HG03045 (cell line): ENCODE measurements around the gene PARM1.

Experiments used
- ATAC-seq: cut with Tn5 transposase; IDR thresholded peaks from one replicate; pipeline ENCODE4 v1.9.1; 2021; ENCODE audit warnings: mild to moderate bottlenecking, moderate library complexity; ENCODE audit not compliant: unreplicated experiment

PARM1 gene, protein sequence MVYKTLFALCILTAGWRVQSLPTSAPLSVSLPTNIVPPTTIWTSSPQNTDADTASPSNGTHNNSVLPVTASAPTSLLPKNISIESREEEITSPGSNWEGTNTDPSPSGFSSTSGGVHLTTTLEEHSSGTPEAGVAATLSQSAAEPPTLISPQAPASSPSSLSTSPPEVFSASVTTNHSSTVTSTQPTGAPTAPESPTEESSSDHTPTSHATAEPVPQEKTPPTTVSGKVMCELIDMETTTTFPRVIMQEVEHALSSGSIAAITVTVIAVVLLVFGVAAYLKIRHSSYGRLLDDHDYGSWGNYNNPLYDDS

DNA sequence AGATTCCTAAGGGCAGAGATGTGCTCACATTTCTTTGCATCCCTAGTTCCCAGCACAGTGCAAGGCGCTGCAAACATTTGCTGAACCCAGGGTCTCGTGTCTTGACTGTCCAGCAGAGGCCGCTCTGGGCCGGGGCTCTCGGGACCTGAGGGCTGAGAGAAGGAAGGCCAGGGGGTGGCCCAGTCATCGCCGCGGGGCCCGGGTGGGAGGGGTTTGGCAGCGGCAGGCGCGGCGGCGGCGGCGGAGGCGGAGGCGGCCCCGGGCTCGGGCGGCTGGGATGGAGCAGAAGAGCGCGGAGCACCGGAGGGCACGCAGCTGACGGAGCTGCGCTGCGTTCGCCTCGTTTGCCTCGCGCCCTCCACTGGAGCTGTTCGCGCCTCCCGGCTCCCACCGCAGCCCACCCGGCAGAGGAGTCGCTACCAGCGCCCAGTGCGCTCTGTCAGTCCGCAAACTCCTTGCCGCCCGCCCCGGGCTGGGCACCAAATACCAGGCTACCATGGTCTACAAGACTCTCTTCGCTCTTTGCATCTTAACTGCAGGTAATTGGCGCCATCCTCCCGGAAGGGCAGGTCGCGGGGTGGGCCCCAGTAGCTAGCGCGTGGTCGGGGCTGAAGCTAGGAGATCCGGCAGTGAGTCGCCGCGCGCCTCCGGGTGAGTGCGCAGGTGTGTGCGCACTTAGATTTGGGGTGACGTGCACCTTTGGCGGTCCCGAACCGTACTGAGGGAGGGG lies at the start of gene PARM1:
Gene PARM1 (plus strand): TSS at position 285 of the 730 bp plus-strand sequence. CDS start 212 bp downstream, at position 497.
- ATAC-seq: peak; percentile 85

DNA sequence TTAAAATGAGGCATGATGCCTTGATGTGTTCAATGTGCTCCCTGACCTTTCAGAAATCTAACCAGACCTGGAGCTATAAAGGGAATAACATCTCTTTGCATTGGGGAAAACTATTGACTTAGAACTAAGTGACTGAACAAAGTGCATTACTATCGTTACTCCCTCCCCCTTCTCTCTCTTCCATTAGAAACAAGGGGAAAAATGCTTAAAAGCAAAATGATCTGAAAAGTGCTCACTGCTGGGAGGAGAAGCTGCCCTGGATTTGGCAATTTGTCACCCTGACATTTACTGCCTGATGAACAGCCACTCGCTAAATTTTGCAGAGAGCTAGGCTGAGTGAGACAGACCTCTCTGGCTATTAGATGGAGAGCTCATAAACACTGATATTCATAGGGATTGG lies 48.6 kb upstream of the PARM1 start:
- ATAC-seq: no peak

DNA sequence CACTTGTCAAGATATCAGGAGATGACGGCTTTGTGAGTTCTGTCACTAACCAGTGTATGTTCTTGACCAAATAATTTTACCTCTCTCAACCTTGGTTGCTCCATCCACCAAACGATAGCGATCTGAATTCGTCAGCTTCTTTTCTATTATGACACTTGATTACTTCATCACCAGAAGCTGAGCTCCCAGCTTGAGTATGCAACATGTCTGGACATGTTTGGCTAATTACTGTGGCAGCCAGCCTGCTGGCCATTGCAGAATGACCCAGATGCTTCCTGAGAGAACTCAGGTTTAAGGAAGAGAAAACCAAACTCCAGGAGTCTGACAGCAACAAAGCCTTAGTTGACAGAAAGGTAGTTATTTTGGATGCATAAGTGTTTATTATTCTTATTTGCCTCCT lies 46.4 kb upstream of the PARM1 start:
- no peak for ATAC-seq

DNA sequence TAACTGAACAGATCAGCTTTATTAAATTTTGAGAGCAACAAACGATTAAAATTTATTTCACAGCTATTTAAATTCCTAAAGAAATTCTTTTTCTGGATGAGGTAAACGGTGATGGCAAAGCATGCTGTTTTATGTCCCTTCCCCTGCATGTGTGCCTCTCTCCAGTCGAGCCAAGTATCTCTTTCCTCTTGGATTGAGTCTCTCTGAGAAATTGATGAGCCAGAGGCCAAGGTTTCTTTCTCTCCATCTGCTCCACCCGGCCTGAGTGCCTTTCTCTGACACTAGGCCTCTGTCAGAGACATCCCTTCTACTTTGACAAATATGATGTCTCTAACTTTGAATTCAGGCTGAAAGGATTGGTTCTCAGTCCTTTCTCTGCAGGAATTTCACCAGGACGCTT lies 42.6 kb upstream of the PARM1 start:
- no peak for ATAC-seq

DNA sequence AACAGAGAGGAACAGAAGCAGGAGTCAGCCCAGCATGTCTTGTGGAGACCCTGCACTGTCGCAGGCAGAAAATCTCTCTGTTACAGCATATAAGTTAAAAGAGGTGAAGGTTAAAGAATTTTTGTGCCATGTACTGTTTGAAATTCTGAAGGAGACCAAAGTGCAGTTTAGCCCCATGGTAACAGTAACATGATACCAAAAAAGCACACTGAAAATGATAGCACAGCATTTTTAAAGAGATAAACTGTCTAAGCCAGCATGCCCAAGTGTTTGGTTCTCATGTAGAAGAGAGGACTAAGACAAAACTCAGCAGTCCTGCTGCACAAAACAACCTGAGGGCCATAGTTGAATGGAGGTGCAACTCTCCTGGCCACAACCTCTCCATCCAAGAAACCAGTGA lies 41.9 kb upstream of the PARM1 start:
- ATAC-seq: no peak

DNA sequence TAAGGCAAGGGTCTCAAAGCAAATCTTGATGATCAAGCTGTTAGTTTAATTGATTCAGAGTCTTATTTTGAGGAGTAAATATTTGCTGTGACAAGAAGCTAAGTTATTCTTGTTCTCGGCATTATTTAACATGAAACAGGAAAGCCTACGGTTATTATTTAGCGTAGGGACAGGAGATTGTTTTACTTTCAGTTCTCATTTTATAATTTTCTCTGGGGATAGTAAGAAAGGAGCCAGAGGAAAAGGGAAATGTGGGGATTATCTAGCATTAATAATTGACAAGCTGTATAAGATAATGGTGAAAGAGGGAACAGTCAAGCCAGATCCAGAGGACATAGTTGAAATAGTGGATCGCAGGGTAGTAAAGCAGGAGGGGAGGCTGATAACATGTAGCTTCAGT lies 39.7 kb upstream of the PARM1 start:
- ATAC-seq: no peak

DNA sequence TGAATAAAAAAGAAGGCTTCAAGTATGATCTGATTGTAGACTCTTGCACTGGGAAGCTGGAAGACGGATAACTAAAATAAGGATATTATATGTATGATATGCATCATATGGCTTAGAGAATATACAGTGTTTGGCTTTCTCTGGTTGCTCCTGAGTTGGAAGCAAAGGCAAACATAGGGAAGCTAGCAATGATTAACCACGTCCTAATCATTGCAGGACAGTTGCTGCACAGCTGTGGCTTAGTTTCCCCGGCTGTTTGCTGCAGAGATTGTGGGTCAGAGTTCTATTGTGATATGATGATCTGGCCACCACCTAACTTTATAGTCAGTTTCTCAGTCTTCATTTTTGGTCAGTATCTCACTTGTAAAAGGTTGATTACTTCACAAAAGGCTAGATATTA lies 36.3 kb upstream of the PARM1 start:
- ATAC-seq: no peak

DNA sequence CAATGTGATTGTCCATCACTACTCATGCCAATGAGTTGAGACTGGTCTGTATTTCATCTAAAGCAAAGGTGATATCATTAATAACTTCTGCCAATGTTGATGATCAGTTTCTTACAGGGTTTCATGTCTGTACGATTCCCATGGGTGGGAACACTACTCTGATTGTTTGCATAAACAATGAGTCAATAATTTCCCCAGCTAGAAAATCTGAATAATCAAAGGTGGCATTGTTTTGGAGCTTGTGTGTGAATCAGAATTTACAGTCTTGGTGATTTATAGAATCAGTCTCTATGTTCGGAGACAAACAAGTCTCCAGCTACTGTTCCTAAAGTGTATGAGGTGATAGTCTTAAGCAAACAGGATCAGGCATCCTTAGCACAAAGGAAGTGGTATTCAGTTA lies 35.5 kb upstream of the PARM1 start:
- ATAC-seq: no peak

DNA sequence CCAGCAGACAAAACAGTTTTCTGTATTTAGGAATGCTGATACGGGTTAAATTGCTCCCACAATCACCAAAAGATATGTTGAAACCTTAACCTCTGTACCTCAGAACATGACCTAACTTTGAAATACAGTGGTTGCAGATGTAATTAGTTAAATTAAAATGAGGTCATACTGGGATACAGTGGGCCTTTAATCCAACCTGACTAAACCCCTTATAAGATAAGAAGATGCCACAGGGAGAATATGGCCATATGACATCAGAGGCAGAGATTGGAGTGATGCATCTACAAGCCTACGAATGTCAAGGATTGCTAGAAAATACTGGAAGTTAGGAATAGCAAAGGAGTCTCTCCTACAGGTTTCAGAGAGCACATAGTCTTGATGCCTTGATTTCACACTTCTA lies 32.1 kb upstream of the PARM1 start:
- ATAC-seq: no peak

DNA sequence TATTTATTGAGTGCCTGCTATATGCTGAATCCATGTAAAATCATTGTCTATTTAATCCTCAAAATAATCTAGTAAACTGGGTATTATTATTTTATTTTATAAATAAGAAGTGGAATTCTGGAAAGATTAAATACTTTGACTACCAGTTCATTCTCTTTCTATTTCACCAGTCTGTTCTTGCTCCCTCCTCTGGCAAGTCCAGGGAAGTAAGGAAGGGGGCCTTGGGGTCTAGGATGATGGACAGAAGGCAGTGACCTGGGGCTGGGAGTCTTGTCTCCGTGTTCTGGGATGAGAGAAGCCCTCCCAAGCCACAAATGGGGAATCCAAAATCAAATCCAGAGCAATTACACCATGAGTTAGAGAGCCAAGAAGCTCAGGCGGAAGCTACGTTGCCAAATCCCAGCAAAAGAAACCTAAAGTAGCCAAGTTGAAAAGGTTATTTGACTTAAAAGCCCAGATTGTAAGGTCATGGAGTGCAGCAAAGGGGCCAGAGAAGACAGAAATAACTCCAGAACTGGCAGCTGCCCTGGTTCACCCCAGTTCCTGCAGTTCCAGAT lies 28.3 kb upstream of the PARM1 start:
- no peak for ATAC-seq

DNA sequence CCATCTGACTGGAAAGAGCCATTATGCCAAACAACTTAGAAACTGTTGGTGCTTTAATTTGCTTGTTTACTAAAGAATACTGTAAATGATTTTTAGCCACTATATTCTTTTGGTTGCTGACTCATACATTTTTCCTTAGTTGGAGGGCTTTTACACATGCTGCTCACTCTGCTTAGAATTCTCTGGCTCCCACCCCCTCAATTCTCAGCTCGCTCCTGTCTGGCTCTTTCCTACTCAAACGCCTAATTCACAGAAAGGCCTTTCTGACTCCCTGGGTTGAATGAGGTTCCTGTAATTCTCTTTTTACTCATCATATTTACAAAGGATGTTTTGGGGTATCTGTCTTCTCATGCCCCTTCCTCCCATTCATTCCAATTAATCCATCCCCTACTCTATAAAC lies 26.1 kb upstream of the PARM1 start:
- no peak for ATAC-seq

DNA sequence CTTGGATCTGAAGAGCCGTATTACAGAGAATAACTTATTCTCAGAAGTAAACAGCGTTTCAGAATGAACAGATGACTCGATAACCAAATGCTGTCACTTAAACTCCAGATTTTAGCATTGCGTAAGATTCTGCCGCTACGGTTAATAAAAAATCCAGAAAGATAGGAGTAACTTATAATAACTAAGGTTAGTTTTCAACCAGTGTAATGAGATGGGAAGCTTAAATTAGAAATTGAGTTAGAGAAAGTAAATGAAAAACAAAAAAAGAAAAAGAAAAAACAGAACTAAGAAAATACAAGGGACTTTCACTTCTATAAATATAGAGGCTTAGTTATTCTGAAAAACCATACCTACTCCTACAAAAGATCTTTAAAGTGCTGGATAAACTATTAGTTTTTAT lies 13.1 kb upstream of the PARM1 start:
- no peak for ATAC-seq

DNA sequence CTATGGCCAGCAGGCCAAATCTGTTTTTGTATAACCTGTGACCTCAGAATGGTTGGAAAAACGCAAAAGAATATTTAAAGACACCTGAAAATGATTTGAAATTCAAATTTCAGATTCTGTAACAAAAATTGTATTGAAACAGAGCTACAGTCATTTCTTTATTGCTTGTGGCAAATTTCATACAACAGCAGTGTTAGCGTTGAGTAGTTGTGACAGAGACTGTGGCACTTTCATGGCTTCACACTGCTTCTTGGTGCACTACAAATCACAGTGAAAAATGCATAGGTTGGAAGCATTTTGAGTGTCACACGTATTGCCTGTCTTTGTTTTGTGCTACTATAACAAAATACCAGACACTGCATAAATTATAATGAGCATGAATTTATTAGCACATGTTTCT lies 12.2 kb upstream of the PARM1 start:
- ATAC-seq: no peak

DNA sequence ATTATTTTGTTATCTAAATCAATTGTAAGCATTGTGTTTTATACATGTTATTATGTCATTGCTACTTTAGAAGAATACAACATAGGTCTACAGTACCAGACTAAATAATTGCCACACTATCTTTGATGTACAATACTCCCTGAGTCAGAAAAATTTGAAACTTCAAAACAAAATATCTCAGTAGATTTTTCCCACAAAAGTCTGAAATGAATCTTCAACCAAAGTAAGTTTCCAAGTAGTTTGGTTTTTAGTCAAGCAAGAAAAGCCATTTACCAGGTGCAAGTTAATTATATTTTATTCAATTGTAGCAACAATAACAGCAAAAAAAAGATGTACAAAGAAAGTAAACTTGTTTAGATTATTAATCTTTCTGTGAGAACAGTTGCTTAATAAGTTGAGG lies 11.4 kb upstream of the PARM1 start:
- ATAC-seq: no peak

DNA sequence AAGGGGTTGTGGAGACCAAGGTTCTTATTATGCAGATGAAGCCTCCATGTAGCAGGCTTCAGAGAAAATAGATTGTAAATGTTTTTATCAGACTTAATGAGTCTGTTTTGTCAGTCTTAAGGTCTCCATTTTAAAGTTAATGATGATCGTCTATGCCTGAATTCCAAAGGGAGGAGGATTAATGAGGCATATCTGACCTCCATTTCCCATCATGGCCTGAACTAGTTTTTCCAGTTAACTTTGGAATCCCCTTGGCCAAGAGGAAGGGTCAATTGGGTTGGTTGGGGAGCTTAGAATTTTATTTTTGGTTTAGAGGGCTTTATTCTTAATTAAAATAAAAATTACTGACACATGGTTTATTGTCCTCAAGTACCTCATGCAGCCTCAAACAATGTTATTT lies 6.9 kb upstream of the PARM1 start:
- ATAC-seq: no peak

DNA sequence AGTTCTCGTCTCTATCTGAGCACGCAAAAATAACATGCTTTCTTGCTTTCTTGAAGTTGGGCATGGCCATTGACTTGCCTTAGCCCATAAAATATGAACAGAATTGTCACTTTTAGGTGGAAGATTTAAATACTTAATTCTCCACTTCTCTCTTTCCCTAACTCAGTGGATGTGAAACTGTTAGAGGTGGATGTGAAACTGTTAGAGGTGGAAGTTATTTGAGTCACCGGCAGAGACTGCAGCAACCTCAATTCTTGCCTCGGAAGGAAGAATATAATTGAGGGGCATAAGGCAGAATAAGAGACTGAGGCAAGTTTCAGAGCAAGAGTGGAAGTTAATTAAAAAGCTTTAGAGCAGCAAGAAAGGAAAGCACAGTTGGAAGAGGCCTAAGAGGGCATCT lies 2.8 kb upstream of the PARM1 start:
- no peak for ATAC-seq

DNA sequence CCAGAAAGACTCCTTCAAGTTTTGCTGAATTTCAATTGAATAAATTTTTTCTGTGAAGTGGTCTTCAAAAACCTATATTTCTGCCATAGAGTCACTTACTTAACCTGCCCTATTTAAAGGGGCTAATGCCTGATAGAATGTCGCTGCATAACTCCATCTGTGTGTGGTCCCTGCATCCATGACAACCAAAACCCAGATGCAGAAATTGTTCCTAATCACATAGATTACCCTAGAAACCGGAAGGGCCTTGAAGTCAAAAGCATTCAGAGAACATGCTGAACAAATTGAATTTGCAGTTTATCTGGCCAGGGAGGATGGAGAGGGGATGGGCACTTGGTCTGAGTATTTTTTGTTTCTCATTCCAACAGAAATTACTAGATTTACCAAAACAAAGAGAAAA lies 1.5 kb upstream of the PARM1 start:
- no peak for ATAC-seq

DNA sequence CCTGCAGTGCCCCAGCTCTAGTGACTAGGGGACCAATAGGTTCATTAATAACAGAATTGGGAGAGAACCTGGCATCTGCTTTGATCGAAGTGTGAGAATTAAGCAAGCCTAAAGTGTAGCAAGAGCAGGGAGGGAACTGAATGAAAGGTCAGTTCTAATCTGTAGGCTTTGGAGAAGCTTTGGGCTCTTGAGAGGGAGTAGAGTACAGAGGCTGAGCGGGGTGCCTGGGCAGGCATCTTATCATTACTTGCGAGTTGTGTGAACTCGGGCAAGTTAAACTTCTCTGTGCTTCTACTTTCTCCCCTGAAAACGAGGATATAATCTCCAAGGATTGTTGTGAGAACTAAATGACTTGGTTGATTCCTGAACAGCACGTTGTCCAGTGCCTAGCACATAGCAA lies 906 bp upstream of the PARM1 start:
- no peak for ATAC-seq

DNA sequence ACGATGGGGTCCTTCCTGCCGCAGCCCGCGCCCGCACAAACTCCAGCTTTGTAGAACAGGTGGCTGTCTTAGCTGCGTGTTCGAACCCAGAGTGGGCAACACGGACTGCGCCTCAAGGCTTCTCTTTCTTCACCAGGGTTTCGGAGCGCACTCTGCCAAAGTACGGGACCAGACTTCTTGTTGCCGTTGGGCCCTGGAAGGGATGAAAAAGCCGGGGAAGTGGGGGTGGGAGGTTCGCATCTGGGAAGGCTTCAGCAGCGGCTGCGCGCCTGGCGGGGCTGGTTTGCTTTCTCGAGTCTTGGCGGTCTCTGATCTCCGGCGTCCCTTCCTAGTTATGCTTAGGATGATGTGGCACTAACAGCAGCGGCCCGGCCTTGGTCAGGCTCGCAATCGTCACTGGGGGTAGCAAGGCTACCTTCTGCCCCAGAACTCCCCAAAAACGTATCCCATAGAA lies 673 bp downstream of the PARM1 start:
- peak; percentile 17 for ATAC-seq

DNA sequence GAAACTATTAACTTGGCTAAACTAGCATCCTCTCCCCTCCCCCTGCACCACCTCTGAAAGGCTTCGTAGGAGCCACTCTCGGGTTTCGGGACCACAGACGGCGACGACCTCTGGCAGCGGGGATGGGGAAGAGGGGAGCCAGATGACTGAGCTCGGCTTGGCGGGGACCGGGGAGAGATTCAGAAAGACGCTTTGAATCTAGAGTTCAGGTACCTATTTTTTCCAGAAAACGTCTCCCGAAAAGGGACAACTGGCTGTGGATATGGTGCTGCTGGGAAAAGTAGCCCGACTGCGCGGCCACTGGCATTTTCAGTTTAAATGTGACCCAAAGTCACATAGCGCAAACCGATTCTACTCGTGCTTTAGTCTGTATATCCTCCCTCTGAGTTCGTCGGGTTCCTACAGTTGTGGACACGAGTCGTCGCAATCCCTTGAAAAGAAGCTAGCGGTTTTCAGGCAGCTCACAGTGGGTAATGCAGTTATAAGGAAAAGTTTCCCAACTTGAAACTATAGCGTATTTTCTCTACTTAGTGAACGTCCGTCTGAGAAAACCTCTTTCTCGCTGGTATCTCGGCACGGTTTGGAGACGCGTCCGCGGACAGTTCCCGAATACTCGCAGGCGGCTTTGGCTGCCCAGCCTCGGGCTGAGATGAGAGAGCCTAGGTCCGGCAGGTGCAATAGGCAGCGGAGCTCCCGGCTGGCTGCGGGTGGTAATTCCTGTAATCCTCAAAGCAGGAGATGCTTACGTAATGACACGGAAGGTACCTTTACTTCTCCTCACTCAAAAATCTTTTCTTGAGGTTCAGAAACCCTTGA lies 1.3 kb downstream of the PARM1 start:
- ATAC-seq: no peak

DNA sequence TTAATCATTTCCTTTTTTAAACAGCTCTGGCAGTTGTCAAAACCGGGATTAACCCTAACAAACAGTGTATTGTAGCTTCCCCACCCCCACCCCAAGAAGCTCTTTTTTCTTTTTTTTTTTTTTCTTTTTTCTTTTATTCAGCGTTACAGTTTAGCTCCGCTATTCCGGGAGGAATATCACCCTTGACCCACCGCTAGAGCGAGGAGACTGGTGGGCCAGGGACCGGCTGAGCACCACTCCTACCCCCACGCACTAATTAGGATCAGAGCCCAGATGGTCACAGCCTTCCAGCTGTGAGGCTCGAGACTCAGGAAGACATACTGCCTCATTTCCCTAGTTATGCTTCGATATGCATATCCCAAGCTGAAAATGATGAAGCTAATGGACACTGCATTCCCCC lies 2.0 kb downstream of the PARM1 start:
- no peak for ATAC-seq
